HFF-Myc (cell line): ENCODE results near the gene VPS13D.
A peak's percentile ranks its signal among the peaks of the same experiment; 100 is the strongest.

ENCODE experiments used
- DNase-seq: peaks from one replicate; pipeline ENCODE4 v3.0.0-alpha.2; 2011; ENCODE audit warnings: low read depth; ENCODE audit errors: extremely low read depth
- H3K4me3 ChIP-seq: replicated peaks from 2 replicates; pipeline ENCODE4 v1.5.1; 2011; ENCODE audit warnings: low read depth, mild to moderate bottlenecking, control low read depth, low read length
- TF ChIP-seq, protein P1 (sequence below): IDR thresholded peaks from 2 replicates; pipeline ENCODE4 v1.5.1; 2012; ENCODE audit warnings: mild to moderate bottlenecking, low read depth, low read length, control low read depth; ENCODE audit errors: missing control alignments

Gene VPS13D

GRCh38 chr1:12481928-12482327, 252.1 kb downstream of the VPS13D start:
- no peak for DNase-seq
- H3K4me3 ChIP-seq = no peak overlapping the region
- TF ChIP-seq, protein P1, sequence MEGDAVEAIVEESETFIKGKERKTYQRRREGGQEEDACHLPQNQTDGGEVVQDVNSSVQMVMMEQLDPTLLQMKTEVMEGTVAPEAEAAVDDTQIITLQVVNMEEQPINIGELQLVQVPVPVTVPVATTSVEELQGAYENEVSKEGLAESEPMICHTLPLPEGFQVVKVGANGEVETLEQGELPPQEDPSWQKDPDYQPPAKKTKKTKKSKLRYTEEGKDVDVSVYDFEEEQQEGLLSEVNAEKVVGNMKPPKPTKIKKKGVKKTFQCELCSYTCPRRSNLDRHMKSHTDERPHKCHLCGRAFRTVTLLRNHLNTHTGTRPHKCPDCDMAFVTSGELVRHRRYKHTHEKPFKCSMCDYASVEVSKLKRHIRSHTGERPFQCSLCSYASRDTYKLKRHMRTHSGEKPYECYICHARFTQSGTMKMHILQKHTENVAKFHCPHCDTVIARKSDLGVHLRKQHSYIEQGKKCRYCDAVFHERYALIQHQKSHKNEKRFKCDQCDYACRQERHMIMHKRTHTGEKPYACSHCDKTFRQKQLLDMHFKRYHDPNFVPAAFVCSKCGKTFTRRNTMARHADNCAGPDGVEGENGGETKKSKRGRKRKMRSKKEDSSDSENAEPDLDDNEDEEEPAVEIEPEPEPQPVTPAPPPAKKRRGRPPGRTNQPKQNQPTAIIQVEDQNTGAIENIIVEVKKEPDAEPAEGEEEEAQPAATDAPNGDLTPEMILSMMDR = no peak

- DNase-seq = no peak
- no peak overlapping the region for H3K4me3 ChIP-seq
- TF ChIP-seq, protein P1 = no peak
Measured at GRCh38 chr1:12482988-12483387, 253.2 kb downstream of the VPS13D start.

GRCh38 chr1:12485231-12486058, 255.6 kb downstream of the VPS13D start:
- no peak overlapping the region for H3K4me3 ChIP-seq
- TF ChIP-seq, protein P1 = no peak
- peak; percentile 62 for DNase-seq

GRCh38 chr1:12486059-12486341, 256.2 kb downstream of the VPS13D start:
- DNase-seq = no peak
- TF ChIP-seq, protein P1 = no peak
- H3K4me3 ChIP-seq = no peak overlapping the region

DNA sequence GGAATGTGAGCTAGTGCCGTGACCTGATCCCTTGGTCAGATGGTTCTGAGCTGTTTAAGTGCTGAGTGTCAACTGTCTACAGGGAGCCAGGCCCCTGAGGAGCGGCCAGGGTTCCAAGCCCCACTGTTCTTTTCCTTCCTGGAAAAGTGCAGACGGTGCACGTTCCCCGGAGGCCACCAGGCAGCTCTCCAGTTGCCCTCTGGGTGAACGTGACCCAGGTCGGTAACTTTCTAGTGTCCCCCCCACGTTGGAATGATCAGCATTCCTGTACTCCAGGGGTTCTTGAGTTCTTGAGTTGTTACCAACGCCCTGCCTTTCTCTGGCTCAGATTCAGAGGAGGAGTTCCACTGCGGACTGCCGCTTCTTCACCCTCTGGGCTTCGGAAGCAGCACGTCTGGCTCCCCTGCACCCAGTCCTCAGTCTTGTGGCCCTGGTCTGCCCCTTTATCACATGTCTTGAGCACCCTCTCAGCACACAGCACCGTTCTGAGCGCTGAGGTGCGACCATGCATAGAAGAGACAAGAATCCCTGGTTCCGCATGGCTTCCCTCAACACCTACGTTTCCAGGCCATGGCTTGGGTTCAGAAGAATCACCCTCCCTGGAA, 256.7 kb downstream of the VPS13D start:
- no peak for DNase-seq
- H3K4me3 ChIP-seq = no peak overlapping the region
- TF ChIP-seq, protein P1 = no peak

DNA sequence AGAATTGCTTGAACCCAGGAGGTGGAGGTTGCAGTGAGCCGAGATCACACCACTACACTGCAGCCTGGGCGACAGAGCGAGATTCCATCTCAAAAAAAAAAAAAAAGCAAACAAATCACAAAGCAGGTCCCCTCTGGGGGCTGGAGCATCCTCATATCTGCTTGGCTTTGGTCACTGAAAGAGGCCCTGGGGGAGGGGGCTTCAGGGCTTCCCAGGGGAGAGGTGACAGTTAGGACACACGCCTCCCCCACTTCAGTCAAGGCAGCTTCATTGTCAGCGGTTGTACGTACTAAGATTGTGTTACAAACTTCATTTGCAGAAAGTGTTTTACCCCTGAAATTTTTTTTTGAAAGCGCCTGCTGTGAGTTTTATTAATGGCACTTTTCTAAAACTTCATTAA, 257.7 kb downstream of the VPS13D start:
- no peak for DNase-seq
- TF ChIP-seq, protein P1 = no peak
- no peak overlapping the region for H3K4me3 ChIP-seq
